HepG2 (cell line): ENCODE results near the gene EFNA3. TPM values are rescaled to one million over a fixed set of nuclear protein-coding genes. Genes with fewer than 3 reads are reported as not detected.
A peak's percentile ranks its signal among the peaks of the same experiment; 100 is the strongest.

Experiments
- CEBPG ChIP-seq: IDR thresholded peaks from 2 replicates; pipeline ENCODE4 v1.6.1; 2016
- MAFG ChIP-seq: sonication (generic); formaldehyde crosslinking; IDR thresholded peaks from 2 replicates; pipeline ENCODE4 v1.5.1; 2020; ENCODE audit warnings: mild to moderate bottlenecking, missing genetic modification reagents
- NFATC3 ChIP-seq: sonication (generic); formaldehyde crosslinking; IDR thresholded peaks from 2 replicates; pipeline ENCODE4 v1.5.1; 2020; ENCODE audit warnings: mild to moderate bottlenecking, missing genetic modification reagents
- PAF1 ChIP-seq: IDR thresholded peaks from 2 replicates; pipeline ENCODE4 v1.6.1; 2016; ENCODE audit warnings: missing genetic modification reagents, missing compliant biosample characterization
- PHF21A ChIP-seq: sonication (generic); formaldehyde crosslinking; IDR thresholded peaks from 2 replicates; pipeline ENCODE4 v1.5.0; 2020; ENCODE audit warnings: mild to moderate bottlenecking, missing genetic modification reagents
- POLR2A ChIP-seq, 2 experiments: IDR thresholded peaks; 2 replicates each; pipeline ENCODE4 v1.6.1; 2011; ENCODE audit warnings: low read depth in 2 of 2, low read length in 2 of 2, mild to moderate bottlenecking in 1 of 2, moderate library complexity in 1 of 2; ENCODE audit not compliant: insufficient read depth in 1 of 2
- RCOR2 ChIP-seq: IDR thresholded peaks from 2 replicates; pipeline ENCODE4 v1.6.1; 2016; ENCODE audit warnings: missing biosample characterization, missing genetic modification reagents
- SIN3A ChIP-seq: IDR thresholded peaks from 2 replicates; pipeline ENCODE4 v1.6.1; 2011; ENCODE audit warnings: low read depth, mild to moderate bottlenecking, control low read depth, low read length, borderline replicate concordance
- SMARCE1 ChIP-seq: fragments of 450-650 bp; IDR thresholded peaks from 2 replicates; pipeline ENCODE4 v1.6.1; 2017; ENCODE audit warnings: borderline replicate concordance
- SPEN ChIP-seq: sonication (generic); formaldehyde crosslinking; IDR thresholded peaks from 2 replicates; pipeline ENCODE4 v1.5.1; 2020; ENCODE audit warnings: low read depth, mild to moderate bottlenecking, missing genetic modification reagents
- STAG1 ChIP-seq: sonication (generic); formaldehyde crosslinking; IDR thresholded peaks from 2 replicates; pipeline ENCODE4 v1.4.0; 2020; ENCODE audit warnings: missing genetic modification reagents
- TBX2 ChIP-seq: sonication (generic); formaldehyde crosslinking; IDR thresholded peaks from 2 replicates; pipeline ENCODE4 v1.5.0; 2020; ENCODE audit warnings: missing genetic modification reagents, mild to moderate bottlenecking, borderline replicate concordance
- ZFX ChIP-seq: sonication (generic); formaldehyde crosslinking; IDR thresholded peaks from 2 replicates; pipeline ENCODE4 v1.4.0; 2020; ENCODE audit warnings: mild to moderate bottlenecking, low read depth, missing genetic modification reagents, moderate library complexity
- ZNF235 ChIP-seq: sonication (generic); formaldehyde crosslinking; IDR thresholded peaks from 2 replicates; pipeline ENCODE4 v1.8.1; 2023; ENCODE audit warnings: mild to moderate bottlenecking, missing genetic modification reagents, borderline replicate concordance
- ZNF24 ChIP-seq: fragments of 450-650 bp; IDR thresholded peaks from 2 replicates; pipeline ENCODE4 v1.6.1; 2017; ENCODE audit warnings: antibody characterized with exemption, mild to moderate bottlenecking
- ZNF3 ChIP-seq: IDR thresholded peaks from 2 replicates; pipeline ENCODE4 v1.7.0; 2017; ENCODE audit warnings: inconsistent platforms
- ZNF343 ChIP-seq: sonication (generic); formaldehyde crosslinking; IDR thresholded peaks from 2 replicates; pipeline ENCODE4 v1.4.0; 2020; ENCODE audit warnings: mild to moderate bottlenecking, missing genetic modification reagents
- ZNF552 ChIP-seq: sonication (generic); formaldehyde crosslinking; IDR thresholded peaks from 2 replicates; pipeline ENCODE4 v1.9.0; 2022; ENCODE audit warnings: missing genetic modification reagents, mild to moderate bottlenecking, borderline replicate concordance
- ZNF558 ChIP-seq: sonication (generic); formaldehyde crosslinking; IDR thresholded peaks from 2 replicates; pipeline ENCODE4 v1.9.0; 2022; ENCODE audit warnings: mild to moderate bottlenecking, missing genetic modification reagents, borderline replicate concordance
- ZNF577 ChIP-seq: sonication (generic); formaldehyde crosslinking; IDR thresholded peaks from 2 replicates; pipeline ENCODE4 v1.4.0; 2020; ENCODE audit warnings: mild to moderate bottlenecking, low read depth, missing genetic modification reagents, borderline replicate concordance
- polyA plus RNA-seq, 8 experiments: library from polyadenylated mRNA; depleted of rRNA in 3 of 8; stranded (reverse) in 7 of 8; unstranded in 1 of 8; fragments of >200 nt; fragmentation: Illumina TruSeq in 4 of 8; extraction: Trizol in 4 of 8; gene quantifications; 2 replicates each; pipeline versions ENCODE4 v1.2.1 to v1.2.3, GENCODE V29; 2011 to 2016; ENCODE audit warnings: low read depth in 4 of 8, missing spikeins in 1 of 8, mixed read lengths in 1 of 8; ENCODE audit not compliant: insufficient read depth in 1 of 8
- total RNA-seq, 5 experiments: library from RNA; depleted of rRNA; stranded (reverse); fragments of >200 nt; fragmentation: Illumina TruSeq; extraction: Trizol; gene quantifications; 2 replicates each; pipeline ENCODE4 v1.2.3, GENCODE V29; 2016; ENCODE audit warnings: low read depth in 1 of 5
- TF ChIP-seq, protein P1 (sequence below): sonication (generic); formaldehyde crosslinking; IDR thresholded peaks from 2 replicates; pipeline ENCODE4 v1.5.0; 2020; ENCODE audit warnings: mild to moderate bottlenecking, low read depth, missing genetic modification reagents, borderline replicate concordance
- TF ChIP-seq, protein P2 (sequence below): sonication (generic); formaldehyde crosslinking; conservative IDR thresholded peaks from 2 replicates; pipeline ENCODE4 v1.8.1; 2023; ENCODE audit warnings: missing genetic modification reagents
- TF ChIP-seq, protein P3 (sequence below): sonication (generic); IDR thresholded peaks from 2 replicates; pipeline ENCODE4 v1.6.1; 2016; ENCODE audit warnings: low read depth, borderline replicate concordance
- TF ChIP-seq, protein P4 (sequence below): sonication (generic); formaldehyde crosslinking; IDR thresholded peaks from 2 replicates; pipeline ENCODE4 v1.8.1; 2023; ENCODE audit warnings: mild to moderate bottlenecking, inconsistent platforms, moderate library complexity, missing genetic modification reagents, borderline replicate concordance
- TF ChIP-seq, protein P5 (sequence below): sonication (generic); formaldehyde crosslinking; IDR thresholded peaks from 2 replicates; pipeline ENCODE4 v1.9.0; 2021; ENCODE audit warnings: missing genetic modification reagents, mild to moderate bottlenecking, borderline replicate concordance

The EFNA3 gene
- total and polyA plus RNA-seq, 2 of the 13 experiments (the other 11 are each of a cell fraction or from before 2014, with no cell fraction given) = 1.0 to 5.7 TPM

DNA sequence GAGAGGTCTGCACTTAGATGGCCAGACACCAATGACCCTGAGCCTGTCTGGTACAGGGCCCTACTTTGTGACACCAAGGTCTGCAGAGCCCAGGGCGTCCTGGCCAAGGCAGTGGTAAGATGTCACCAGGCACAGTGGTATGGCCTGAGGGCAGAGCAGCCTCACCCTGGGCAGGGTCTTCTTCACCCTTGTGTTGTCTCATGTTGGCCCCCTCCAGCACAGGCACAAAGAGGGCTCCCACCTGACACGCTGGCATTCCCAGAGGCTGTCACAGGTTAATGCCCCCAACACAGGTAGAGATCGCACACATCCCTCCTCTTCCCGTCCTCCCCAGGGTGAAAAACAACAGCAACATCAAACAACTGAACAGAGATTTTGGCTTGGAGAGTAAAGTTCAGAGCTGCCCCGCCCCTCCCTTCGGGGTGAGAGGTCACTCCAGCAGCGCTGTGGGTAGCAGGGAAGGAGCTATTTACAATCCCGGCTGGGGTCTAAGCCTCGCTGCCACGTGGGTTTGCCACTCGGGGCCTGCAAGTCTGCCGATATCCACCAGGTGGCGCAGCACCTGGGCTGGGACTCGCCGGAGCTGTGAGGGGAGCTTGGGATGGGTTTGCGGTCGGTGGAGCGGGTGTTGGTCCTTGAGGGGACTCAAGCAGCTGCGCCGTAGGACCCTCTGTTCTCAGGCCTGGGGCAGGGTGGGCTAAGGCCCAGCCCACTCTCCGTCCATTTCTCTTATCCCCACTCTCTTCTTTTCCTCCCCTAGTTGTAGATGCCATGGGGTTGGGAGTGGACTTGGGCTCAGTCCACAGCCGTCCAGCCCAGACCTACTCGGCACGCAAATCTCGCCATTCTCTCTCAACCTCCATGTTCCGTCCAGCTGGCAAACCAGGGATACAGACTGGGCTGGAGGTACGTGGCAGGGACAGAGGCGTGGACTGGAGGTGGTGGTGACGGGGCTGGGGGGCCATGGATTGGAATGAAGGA, 12.7 kb downstream of the EFNA3 start (continued):
- TF ChIP-seq, protein P1, sequence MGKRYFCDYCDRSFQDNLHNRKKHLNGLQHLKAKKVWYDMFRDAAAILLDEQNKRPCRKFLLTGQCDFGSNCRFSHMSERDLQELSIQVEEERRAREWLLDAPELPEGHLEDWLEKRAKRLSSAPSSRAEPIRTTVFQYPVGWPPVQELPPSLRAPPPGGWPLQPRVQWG = no peak
- TF ChIP-seq ZNF577 (no peak), ZNF3 (CRISPR knock-in tag) (0 out of 2 replicates have a peak, but pooled peaks have one; percentile 39), CEBPG (CRISPR knock-in tag) (no peak), SPEN (CRISPR knock-in tag) (peak; percentile 74), STAG1 (CRISPR knock-in tag) (peak; percentile 87), ZNF558 (no peak), POLR2A (IDR thresholded peaks at IDR 0.05; ENCODE audit: insufficient read depth in 1 of 2, low read depth in 2 of 2, low read length in 2 of 2) (no peak), ZNF343 (no peak), ZNF235 (no peak), ZNF24 (no peak), RCOR2 (CRISPR knock-in tag) (peak; percentile 62; the same call in 1 of the 2 replicates), PHF21A (peak; percentile 88), TBX2 (CRISPR knock-in tag) (peak; percentile 76), SMARCE1 (no peak), ZNF552 (0 out of 2 replicates have a peak, but pooled peaks have one; percentile 22), SIN3A (peak; percentile 70; the same call in 1 of the 2 replicates), PAF1 (no peak), MAFG (CRISPR knock-in tag) (no peak), ZFX (CRISPR knock-in tag) (peak; percentile 40; the same call in 1 of the 2 replicates), NFATC3 (no peak)
- TF ChIP-seq, protein P2, sequence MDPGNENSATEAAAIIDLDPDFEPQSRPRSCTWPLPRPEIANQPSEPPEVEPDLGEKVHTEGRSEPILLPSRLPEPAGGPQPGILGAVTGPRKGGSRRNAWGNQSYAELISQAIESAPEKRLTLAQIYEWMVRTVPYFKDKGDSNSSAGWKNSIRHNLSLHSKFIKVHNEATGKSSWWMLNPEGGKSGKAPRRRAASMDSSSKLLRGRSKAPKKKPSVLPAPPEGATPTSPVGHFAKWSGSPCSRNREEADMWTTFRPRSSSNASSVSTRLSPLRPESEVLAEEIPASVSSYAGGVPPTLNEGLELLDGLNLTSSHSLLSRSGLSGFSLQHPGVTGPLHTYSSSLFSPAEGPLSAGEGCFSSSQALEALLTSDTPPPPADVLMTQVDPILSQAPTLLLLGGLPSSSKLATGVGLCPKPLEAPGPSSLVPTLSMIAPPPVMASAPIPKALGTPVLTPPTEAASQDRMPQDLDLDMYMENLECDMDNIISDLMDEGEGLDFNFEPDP (CRISPR knock-in tag) = 0 out of 2 replicates have a peak, but pooled peaks have one; percentile 83
- TF ChIP-seq, protein P3, sequence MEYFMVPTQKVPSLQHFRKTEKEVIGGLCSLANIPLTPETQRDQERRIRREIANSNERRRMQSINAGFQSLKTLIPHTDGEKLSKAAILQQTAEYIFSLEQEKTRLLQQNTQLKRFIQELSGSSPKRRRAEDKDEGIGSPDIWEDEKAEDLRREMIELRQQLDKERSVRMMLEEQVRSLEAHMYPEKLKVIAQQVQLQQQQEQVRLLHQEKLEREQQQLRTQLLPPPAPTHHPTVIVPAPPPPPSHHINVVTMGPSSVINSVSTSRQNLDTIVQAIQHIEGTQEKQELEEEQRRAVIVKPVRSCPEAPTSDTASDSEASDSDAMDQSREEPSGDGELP = 0 out of 2 replicates have a peak, but pooled peaks have one; percentile 41
- TF ChIP-seq, protein P4, sequence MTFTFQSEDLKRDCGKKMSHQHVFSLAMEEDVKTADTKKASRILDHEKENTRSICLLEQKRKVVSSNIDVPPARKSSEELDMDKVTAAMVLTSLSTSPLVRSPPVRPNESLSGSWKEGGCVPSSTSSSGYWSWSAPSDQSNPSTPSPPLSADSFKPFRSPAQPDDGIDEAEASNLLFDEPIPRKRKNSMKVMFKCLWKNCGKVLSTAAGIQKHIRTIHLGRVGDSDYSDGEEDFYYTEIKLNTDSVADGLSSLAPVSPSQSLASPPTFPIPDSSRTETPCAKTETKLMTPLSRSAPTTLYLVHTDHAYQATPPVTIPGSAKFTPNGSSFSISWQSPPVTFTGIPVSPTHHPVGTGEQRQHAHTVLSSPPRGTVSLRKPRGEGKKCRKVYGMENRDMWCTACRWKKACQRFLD (CRISPR knock-in tag) = no peak
- TF ChIP-seq, protein P5, sequence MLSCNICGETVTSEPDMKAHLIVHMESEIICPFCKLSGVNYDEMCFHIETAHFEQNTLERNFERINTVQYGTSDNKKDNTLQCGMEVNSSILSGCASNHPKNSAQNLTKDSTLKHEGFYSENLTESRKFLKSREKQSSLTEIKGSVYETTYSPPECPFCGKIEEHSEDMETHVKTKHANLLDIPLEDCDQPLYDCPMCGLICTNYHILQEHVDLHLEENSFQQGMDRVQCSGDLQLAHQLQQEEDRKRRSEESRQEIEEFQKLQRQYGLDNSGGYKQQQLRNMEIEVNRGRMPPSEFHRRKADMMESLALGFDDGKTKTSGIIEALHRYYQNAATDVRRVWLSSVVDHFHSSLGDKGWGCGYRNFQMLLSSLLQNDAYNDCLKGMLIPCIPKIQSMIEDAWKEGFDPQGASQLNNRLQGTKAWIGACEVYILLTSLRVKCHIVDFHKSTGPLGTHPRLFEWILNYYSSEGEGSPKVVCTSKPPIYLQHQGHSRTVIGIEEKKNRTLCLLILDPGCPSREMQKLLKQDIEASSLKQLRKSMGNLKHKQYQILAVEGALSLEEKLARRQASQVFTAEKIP (CRISPR knock-in tag) = no peak
